IPS-NIHi7 (cell line): ENCODE results near the gene UGT1A4.

Experiments
- DNase-seq: peaks from one replicate; pipeline ENCODE4 v3.0.0; 2012; ENCODE audit warnings: mixed read lengths; ENCODE audit errors: extremely low spot score

The UGT1A4 gene

GRCh38 chr2:233811087-233811486 lies 92.6 kb downstream of the UGT1A4 start:
- DNase-seq: no peak

GRCh38 chr2:233811732-233812131 lies 93.2 kb downstream of the UGT1A4 start:
- DNase-seq: no peak

GRCh38 chr2:233813236-233814055 lies 94.9 kb downstream of the UGT1A4 start:
- DNase-seq: no peak

- peak; percentile 72 for DNase-seq
Observed at GRCh38 chr2:233814056-233814835, 95.7 kb downstream of the UGT1A4 start.

GRCh38 chr2:233815861-233816260 lies 97.3 kb downstream of the UGT1A4 start:
- no peak for DNase-seq

- DNase-seq: no peak
Observed at GRCh38 chr2:233816334-233816733, 97.8 kb downstream of the UGT1A4 start.

- no peak for DNase-seq
Observed at GRCh38 chr2:233816771-233817170, 98.2 kb downstream of the UGT1A4 start.

GRCh38 chr2:233817361-233817911 lies 98.9 kb downstream of the UGT1A4 start:
- DNase-seq: no peak

GRCh38 chr2:233817995-233818638 lies 99.6 kb downstream of the UGT1A4 start:
- DNase-seq: no peak

- DNase-seq: no peak
Observed at GRCh38 chr2:233818639-233819621, 100.4 kb downstream of the UGT1A4 start.

- no peak for DNase-seq
Observed at GRCh38 chr2:233819884-233820773, 101.6 kb downstream of the UGT1A4 start.

- DNase-seq: no peak
Observed at GRCh38 chr2:233820774-233821105, 102.2 kb downstream of the UGT1A4 start.

- no peak for DNase-seq
Observed at GRCh38 chr2:233821196-233821595, 102.7 kb downstream of the UGT1A4 start.

- DNase-seq: no peak
Observed at GRCh38 chr2:233821709-233822100, 103.2 kb downstream of the UGT1A4 start.

GRCh38 chr2:233822101-233822771 lies 103.7 kb downstream of the UGT1A4 start:
- no peak for DNase-seq
